Esophagus muscularis mucosa (tissue), 3 donors: ENCODE results near the gene QRICH2.

ENCODE experiments used
- POLR2A ChIP-seq: fragments of 450-650 bp; IDR thresholded peaks from one replicate; pipeline ENCODE4 v1.6.1; 2017; ENCODE audit warnings: antibody characterized with exemption, moderate library complexity, mild to moderate bottlenecking, low read depth
- POLR2AphosphoS5 ChIP-seq, 2 donors: sonication (generic); formaldehyde crosslinking; IDR thresholded peaks; one replicate each; pipeline ENCODE4 v1.6.1; 2017; ENCODE audit warnings: antibody characterized with exemption in 2 of 2
- TF ChIP-seq, protein P1 (sequence below), 3 experiments: fragments of 200-600 bp in 2 of 3; fragments of 450-650 bp in 1 of 3; sonication (generic) in 2 of 3; IDR thresholded peaks; one replicate each; pipeline ENCODE4 v1.5.1; 2017 to 2019; ENCODE audit warnings: antibody characterized with exemption in 3 of 3, mild to moderate bottlenecking in 2 of 3, moderate library complexity in 1 of 3

DNA sequence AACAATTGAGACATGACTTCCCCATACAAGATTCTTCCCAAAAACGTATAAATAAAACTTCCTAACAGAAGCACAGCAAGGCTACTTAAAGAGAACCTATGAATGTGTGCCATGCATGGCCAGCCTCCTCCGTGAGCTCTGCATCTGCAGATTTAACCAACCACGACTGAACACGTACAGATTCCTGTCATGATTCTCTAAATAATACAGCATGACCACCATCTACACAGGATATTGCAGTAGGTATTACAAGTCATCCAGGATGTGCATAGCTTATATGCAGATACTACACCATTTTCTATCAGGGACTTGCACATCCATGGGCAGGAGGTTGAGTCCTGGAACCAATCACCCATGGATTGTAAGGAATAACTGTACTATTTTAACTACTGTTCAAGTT lies 1.4 kb upstream of the QRICH2 start:
- TF ChIP-seq, protein P1, sequence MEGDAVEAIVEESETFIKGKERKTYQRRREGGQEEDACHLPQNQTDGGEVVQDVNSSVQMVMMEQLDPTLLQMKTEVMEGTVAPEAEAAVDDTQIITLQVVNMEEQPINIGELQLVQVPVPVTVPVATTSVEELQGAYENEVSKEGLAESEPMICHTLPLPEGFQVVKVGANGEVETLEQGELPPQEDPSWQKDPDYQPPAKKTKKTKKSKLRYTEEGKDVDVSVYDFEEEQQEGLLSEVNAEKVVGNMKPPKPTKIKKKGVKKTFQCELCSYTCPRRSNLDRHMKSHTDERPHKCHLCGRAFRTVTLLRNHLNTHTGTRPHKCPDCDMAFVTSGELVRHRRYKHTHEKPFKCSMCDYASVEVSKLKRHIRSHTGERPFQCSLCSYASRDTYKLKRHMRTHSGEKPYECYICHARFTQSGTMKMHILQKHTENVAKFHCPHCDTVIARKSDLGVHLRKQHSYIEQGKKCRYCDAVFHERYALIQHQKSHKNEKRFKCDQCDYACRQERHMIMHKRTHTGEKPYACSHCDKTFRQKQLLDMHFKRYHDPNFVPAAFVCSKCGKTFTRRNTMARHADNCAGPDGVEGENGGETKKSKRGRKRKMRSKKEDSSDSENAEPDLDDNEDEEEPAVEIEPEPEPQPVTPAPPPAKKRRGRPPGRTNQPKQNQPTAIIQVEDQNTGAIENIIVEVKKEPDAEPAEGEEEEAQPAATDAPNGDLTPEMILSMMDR (IDR thresholded peaks at IDR 0.05) = no peak
- no peak for TF ChIP-seq POLR2AphosphoS5 (IDR thresholded peaks at IDR 0.05)
- TF ChIP-seq POLR2A = no peak
